ENCODE results near the gene CCDC88B. TPM values are rescaled to one million over a fixed set of nuclear protein-coding genes. Genes with fewer than 3 reads are reported as not detected.

Gene CCDC88B
- total and polyA plus RNA-seq, 2 of the 8 experiments (the other 6 are each of a cell fraction or from before 2014, with no cell fraction given): 5.9 to 12.5 TPM

DNA sequence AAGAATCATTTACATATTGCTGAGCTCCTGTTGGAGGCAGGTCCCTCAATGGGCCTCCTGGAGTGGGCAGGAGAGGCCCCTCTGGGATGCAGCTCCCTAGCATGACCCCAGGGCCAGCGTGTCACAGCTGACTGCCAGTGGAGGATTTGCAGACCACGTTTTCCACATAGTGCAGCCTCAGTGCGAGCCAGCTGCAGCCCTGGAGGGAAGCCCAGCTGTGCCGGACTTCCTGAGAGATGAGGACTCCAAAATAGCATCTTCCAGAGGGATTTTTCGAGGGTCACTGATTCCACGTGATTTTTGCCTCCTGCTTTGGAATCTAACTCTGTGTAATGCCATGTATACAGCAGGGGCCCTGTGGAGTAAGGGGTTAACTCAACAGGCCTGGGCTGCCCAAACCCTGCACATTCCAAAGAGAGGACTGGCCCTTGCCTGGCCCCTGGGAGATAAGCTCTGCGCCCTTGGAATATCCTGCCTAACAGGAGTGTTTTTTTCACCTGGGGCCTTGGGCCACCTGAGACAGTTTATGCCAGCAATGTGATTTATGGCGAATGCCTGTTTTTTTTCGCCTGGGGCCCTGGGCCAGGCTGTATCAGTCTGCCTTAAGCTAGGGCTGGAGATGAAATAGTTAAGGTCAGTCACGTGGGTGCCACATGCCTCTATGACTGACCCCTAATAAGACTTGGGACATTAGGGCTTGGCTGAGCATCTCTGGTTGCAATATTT is 66.4 kb downstream of the CCDC88B start:
- H4K91ac ChIP-seq (replicated peaks; ENCODE audit: insufficient read length, low read length): no peak overlapping the region
- POLR2A ChIA-PET (ENCODE audit: partially characterized antibody): interaction anchor here (1.0 to 1.3 kb wide), 4 partner anchors 10 to 22 kb away, joined by 3 to 5 read pairs (median 3); no protein-coding TSS in a partner anchor
- H3K27me3 ChIP-seq (replicated peaks in 1 of 4; ENCODE audit: control insufficient read depth in 3 of 4, extremely low read depth in 1 of 4, insufficient read depth in 3 of 4, low read length in 3 of 4): peaks cover 0 to 8% (median 2%) of the 10 kb centered on the region in 4 experiments; a peak in 4 of 7 replicates
- no peak overlapping the region for H3K23ac ChIP-seq (ENCODE audit: insufficient read length)
- no peak for DNase-seq (ENCODE audit: low read depth in 1 of 2, low spot score in 2 of 2)
- H4K5ac ChIP-seq (ENCODE audit: insufficient read length, low read depth, low read length): no peak overlapping the region
- no peak overlapping the region for H4K8ac ChIP-seq (ENCODE audit: extremely low read depth, insufficient read depth, low read length)
- H3K27ac ChIP-seq (ENCODE audit: low read depth, low read length): no peak overlapping the region
- no peaks in the 10 kb centered on the region for H3K36me3 ChIP-seq (ENCODE audit: control insufficient read depth in 2 of 4, insufficient read depth in 4 of 4, low read length in 3 of 4)
- no peak overlapping the region for H2AK5ac ChIP-seq (ENCODE audit: low read depth, low read length)
- H3K79me2 ChIP-seq (ENCODE audit: control insufficient read depth in 1 of 2, insufficient read depth in 2 of 2, low read length in 2 of 2): no peaks in the 10 kb centered on the region
- H2AFZ ChIP-seq (ENCODE audit: low read length): no peak overlapping the region
- no peak overlapping the region for H3K4me2 ChIP-seq (ENCODE audit: insufficient read depth in 1 of 2, low read depth in 2 of 2, low read length in 2 of 2)
- peaks cover 0 to 5% (median 1%) of the 10 kb centered on the region in 4 experiments; a peak in 4 of 7 replicates for H3K4me1 ChIP-seq (replicated peaks in 1 of 4; ENCODE audit: control insufficient read depth in 3 of 4, insufficient read depth in 4 of 4, low read length in 3 of 4)
- H3K23me2 ChIP-seq (ENCODE audit: low read depth, low read length): peaks cover 4% of the 10 kb centered on the region; the same call in 1 of the 2 replicates
- H3K9ac ChIP-seq (replicated peaks in 1 of 4; ENCODE audit: extremely low read depth in 1 of 4, low read depth in 3 of 4, low read length in 3 of 4): no peak overlapping the region
- H3K79me1 ChIP-seq (ENCODE audit: low read depth, low read length): no peaks in the 10 kb centered on the region
- H3K56ac ChIP-seq (replicated peaks; ENCODE audit: insufficient read length, low read depth, low read length): no peak overlapping the region
- H3K18ac ChIP-seq (ENCODE audit: extremely low read depth, low read length): no peak overlapping the region
- H2BK120ac ChIP-seq (replicated peaks; ENCODE audit: low read depth, low read length): no peak overlapping the region
- no peak overlapping the region for H3K4ac ChIP-seq (replicated peaks; ENCODE audit: insufficient read length, low read depth, low read length)
- no peak overlapping the region for H2BK12ac ChIP-seq (ENCODE audit: low read depth, low read length)
- no peak for FAIRE-seq
- 0 out of 2 replicates have a peak overlapping the region, but pooled peaks have one; percentile 10 for H2BK15ac ChIP-seq (ENCODE audit: low read length)
- H3K14ac ChIP-seq (ENCODE audit: insufficient read length): no peak overlapping the region
- H3K9me3 ChIP-seq (ENCODE audit: insufficient read depth in 2 of 2, low read depth in 1 of 2, low read length in 1 of 2): no peaks in the 10 kb centered on the region
- H4K20me1 ChIP-seq (replicated peaks in 1 of 2; ENCODE audit: control insufficient read depth in 1 of 2, insufficient read depth in 2 of 2, low read length in 2 of 2): peaks cover 0 to 2% of the 10 kb centered on the region in 2 experiments
- TF ChIP-seq TBP (IDR thresholded peaks at IDR 0.05; ENCODE audit: low read depth, low read length): no peak
- no peak overlapping the region for H3K4me3 ChIP-seq (ENCODE audit: extremely low read depth in 1 of 4, insufficient read depth in 2 of 4, low read depth in 3 of 4, low read length in 4 of 4)
- no peak overlapping the region for H2BK20ac ChIP-seq (ENCODE audit: low read length)
- CTCF ChIA-PET (ENCODE audit: partially characterized antibody): interaction anchor here (0.6 to 4.8 kb wide), 15 partner anchors 10 to 283 kb away, joined by 3 to 36 read pairs (median 4); partner anchors contain the start of gene ESRRA
- no peak overlapping the region for H2BK5ac ChIP-seq (ENCODE audit: low read depth, low read length)
- 70% methylated on average over 10 of the region's 10 CpGs; no CpG with 5 or more reads in 1 of the 2 experiments for WGBS, 2 experiments (ENCODE audit: extremely low coverage in 1 of 2, insufficient coverage in 1 of 2, insufficient read length in 1 of 2, insufficient replicate concordance in 2 of 2, low coverage in 1 of 2, low lambda C conversion rate in 2 of 2, missing lambda C conversion rate in 1 of 2)

MicroRNAs within 50 kb of the gene (microRNA counts, 767-probe panel; counts per million panel counts)
- 879 counts per million, percentile 95 among the panel's probes with 10 or more counts for microRNA hsa-miR-1237

Small RNA genes within 50 kb of the gene (microRNA-seq; reads per million reads assigned to microRNA genes)
- gene MIR1237 (ENCODE audit: borderline microRNAs expressed in 2 of 2, borderline number of aligned reads in 2 of 2, borderline replicate concordance in 1 of 2) (0 to 0.61 reads per million in 2 experiments), gene MIR7155 (ENCODE audit: borderline microRNAs expressed in 2 of 2, borderline number of aligned reads in 2 of 2, borderline replicate concordance in 1 of 2) (0 to 0.20 reads per million in 2 experiments)

Small RNA genes within 50 kb of the gene (small RNA-seq; reads per million reads assigned to genes)
- 0.86 reads per million for gene MIR1237 (ENCODE audit: insufficient read depth)
- gene MIR7155 (ENCODE audit: insufficient read depth): not detected
- not detected for gene RF00019 (ENCODE audit: insufficient read depth)

Other genes starting within 250 kb of the CCDC88B start
- gene MACROD1, start 174.1 kb upstream of the CCDC88B start, total RNA-seq (2021; fragmentation: NEBNext Ultra II Directional; extraction: Animal tissue kit (Norgen Biotek cat#: 25700)): 19.5 and 19.6 TPM in 2 replicates
- gene MACROD1, start 174.1 kb upstream of the CCDC88B start, polyA plus RNA-seq (2011; rRNA removed): 34.1 and 107 TPM in 2 replicates
- gene STIP1, start 154.0 kb upstream of the CCDC88B start, total RNA-seq (2021; fragmentation: NEBNext Ultra II Directional; extraction: Animal tissue kit (Norgen Biotek cat#: 25700)): 316 and 329 TPM in 2 replicates
- gene STIP1, start 154.0 kb upstream of the CCDC88B start, polyA plus RNA-seq (2011; rRNA removed): 140 and 151 TPM in 2 replicates
- gene FERMT3, start 133.5 kb upstream of the CCDC88B start, total RNA-seq (2021; fragmentation: NEBNext Ultra II Directional; extraction: Animal tissue kit (Norgen Biotek cat#: 25700)): 1.4 and 2.7 TPM in 2 replicates
- 3.7 and 5.9 TPM in 2 replicates for gene FERMT3, start 133.5 kb upstream of the CCDC88B start, polyA plus RNA-seq (2011; rRNA removed)
- 34.5 and 39.7 TPM in 2 replicates for gene TRPT1, start 114.0 kb upstream of the CCDC88B start, total RNA-seq (2021; fragmentation: NEBNext Ultra II Directional; extraction: Animal tissue kit (Norgen Biotek cat#: 25700))
- 74.6 and 102 TPM in 2 replicates for gene TRPT1, start 114.0 kb upstream of the CCDC88B start, polyA plus RNA-seq (2011; rRNA removed)
- 43.4 and 51.5 TPM in 2 replicates for gene NUDT22, start 113.9 kb upstream of the CCDC88B start, total RNA-seq (2021; fragmentation: NEBNext Ultra II Directional; extraction: Animal tissue kit (Norgen Biotek cat#: 25700))
- 69.0 and 97.1 TPM in 2 replicates for gene NUDT22, start 113.9 kb upstream of the CCDC88B start, polyA plus RNA-seq (2011; rRNA removed)
- 14.6 and 17.8 TPM in 2 replicates for gene DNAJC4, start 109.7 kb upstream of the CCDC88B start, total RNA-seq (2021; fragmentation: NEBNext Ultra II Directional; extraction: Animal tissue kit (Norgen Biotek cat#: 25700))
- gene DNAJC4, start 109.7 kb upstream of the CCDC88B start, polyA plus RNA-seq (2011; rRNA removed): 31.0 and 34.0 TPM in 2 replicates
- 46.1 and 49.6 TPM in 2 replicates for gene VEGFB, start 105.6 kb upstream of the CCDC88B start, total RNA-seq (2021; fragmentation: NEBNext Ultra II Directional; extraction: Animal tissue kit (Norgen Biotek cat#: 25700))
- gene VEGFB, start 105.6 kb upstream of the CCDC88B start, polyA plus RNA-seq (2011; rRNA removed): 9.3 and 11.4 TPM in 2 replicates
- gene FKBP2, start 99.1 kb upstream of the CCDC88B start, total RNA-seq (2021; fragmentation: NEBNext Ultra II Directional; extraction: Animal tissue kit (Norgen Biotek cat#: 25700)): 41.7 and 43.2 TPM in 2 replicates
- gene FKBP2, start 99.1 kb upstream of the CCDC88B start, polyA plus RNA-seq (2011; rRNA removed): 52.5 and 67.3 TPM in 2 replicates
- gene PPP1R14B, start 93.3 kb upstream of the CCDC88B start, total RNA-seq (2021; fragmentation: NEBNext Ultra II Directional; extraction: Animal tissue kit (Norgen Biotek cat#: 25700)): 418 and 419 TPM in 2 replicates
- 265 and 351 TPM in 2 replicates for gene PPP1R14B, start 93.3 kb upstream of the CCDC88B start, polyA plus RNA-seq (2011; rRNA removed)
- 104 TPM in 2 replicates for gene PLCB3, start 88.7 kb upstream of the CCDC88B start, total RNA-seq (2021; fragmentation: NEBNext Ultra II Directional; extraction: Animal tissue kit (Norgen Biotek cat#: 25700))
- gene PLCB3, start 88.7 kb upstream of the CCDC88B start, polyA plus RNA-seq (2011; rRNA removed): 47.2 and 70.6 TPM in 2 replicates
- 23.1 and 25.3 TPM in 2 replicates for gene BAD, start 55.5 kb upstream of the CCDC88B start, total RNA-seq (2021; fragmentation: NEBNext Ultra II Directional; extraction: Animal tissue kit (Norgen Biotek cat#: 25700))
- gene BAD, start 55.5 kb upstream of the CCDC88B start, polyA plus RNA-seq (2011; rRNA removed): 33.7 and 38.4 TPM in 2 replicates
- 36.8 and 37.8 TPM in 2 replicates for gene GPR137, start 54.4 kb upstream of the CCDC88B start, total RNA-seq (2021; fragmentation: NEBNext Ultra II Directional; extraction: Animal tissue kit (Norgen Biotek cat#: 25700))
- 36.2 and 55.5 TPM in 2 replicates for gene GPR137, start 54.4 kb upstream of the CCDC88B start, polyA plus RNA-seq (2011; rRNA removed)
- 0.19 TPM in 1 of 2 replicates, not detected in the other for gene KCNK4, start 48.9 kb upstream of the CCDC88B start, total RNA-seq (2021; fragmentation: NEBNext Ultra II Directional; extraction: Animal tissue kit (Norgen Biotek cat#: 25700))
- not detected in 2 replicates for gene KCNK4, start 48.9 kb upstream of the CCDC88B start, polyA plus RNA-seq (2011; rRNA removed)
- gene CATSPERZ, start 39.8 kb upstream of the CCDC88B start, total RNA-seq (2021; fragmentation: NEBNext Ultra II Directional; extraction: Animal tissue kit (Norgen Biotek cat#: 25700)): not detected in 2 replicates
- gene CATSPERZ, start 39.8 kb upstream of the CCDC88B start, polyA plus RNA-seq (2011; rRNA removed): 0.77 and 1.1 TPM in 2 replicates
- gene ESRRA, start 34.7 kb upstream of the CCDC88B start, total RNA-seq (2021; fragmentation: NEBNext Ultra II Directional; extraction: Animal tissue kit (Norgen Biotek cat#: 25700)): 36.1 and 37.0 TPM in 2 replicates
- 18.2 and 20.9 TPM in 2 replicates for gene ESRRA, start 34.7 kb upstream of the CCDC88B start, polyA plus RNA-seq (2011; rRNA removed)
- 300 and 326 TPM in 2 replicates for gene TRMT112, start 22.6 kb upstream of the CCDC88B start, total RNA-seq (2021; fragmentation: NEBNext Ultra II Directional; extraction: Animal tissue kit (Norgen Biotek cat#: 25700))
- 650 and 707 TPM in 2 replicates for gene TRMT112, start 22.6 kb upstream of the CCDC88B start, polyA plus RNA-seq (2011; rRNA removed)
- 201 and 225 TPM in 2 replicates for gene PRDX5, start 22.1 kb upstream of the CCDC88B start, total RNA-seq (2021; fragmentation: NEBNext Ultra II Directional; extraction: Animal tissue kit (Norgen Biotek cat#: 25700))
- gene PRDX5, start 22.1 kb upstream of the CCDC88B start, polyA plus RNA-seq (2011; rRNA removed): 582 and 631 TPM in 2 replicates
- gene RPS6KA4, start 19.0 kb downstream of the CCDC88B start, total RNA-seq (2021; fragmentation: NEBNext Ultra II Directional; extraction: Animal tissue kit (Norgen Biotek cat#: 25700)): 12.6 and 13.2 TPM in 2 replicates
- gene RPS6KA4, start 19.0 kb downstream of the CCDC88B start, polyA plus RNA-seq (2011; rRNA removed): 8.2 and 12.1 TPM in 2 replicates
- not detected in 2 replicates for gene SLC22A11, start 215.7 kb downstream of the CCDC88B start, total RNA-seq (2021; fragmentation: NEBNext Ultra II Directional; extraction: Animal tissue kit (Norgen Biotek cat#: 25700))
- gene SLC22A11, start 215.7 kb downstream of the CCDC88B start, polyA plus RNA-seq (2011; rRNA removed): 0.05 TPM in 1 of 2 replicates, not detected in the other

Data from H1 (cell line).